Heart right ventricle (tissue), 16 donors: ENCODE results near the gene CD302. TPM values are rescaled to one million over a fixed set of nuclear protein-coding genes. Genes with fewer than 3 reads are reported as not detected.

Experiments
- ATAC-seq, 8 donors: fragments of 200-7000 bp; cut with Tn5 transposase; one replicate each; pipeline ENCODE4 v1.9.1; 2020; ENCODE audit warnings: mild to moderate bottlenecking in 8 of 8, moderate library complexity in 8 of 8, moderate number of reproducible peaks in 1 of 8
- DNase-seq, 2 donors: peaks; one replicate each; pipeline ENCODE4 v3.0.0-alpha.2; 2020
- H3K27ac ChIP-seq, 10 donors: fragments of 200-600 bp; sonication (generic) in 2 of 10; one replicate each; pipeline versions ENCODE4 v1.5.0 to v1.8.0; 2020 to 2022; ENCODE audit warnings: mild to moderate bottlenecking in 3 of 10
- H3K27me3 ChIP-seq, 7 donors: fragments of 200-600 bp; one replicate each; pipeline ENCODE4 v1.8.0; 2021 to 2022; ENCODE audit warnings: mild to moderate bottlenecking in 2 of 7
- H3K36me3 ChIP-seq, 9 donors: fragments of 200-600 bp; sonication (generic) in 1 of 9; one replicate each; pipeline versions ENCODE4 v1.5.0 to v1.8.0; 2020 to 2022; ENCODE audit warnings: mild to moderate bottlenecking in 2 of 9
- H3K4me1 ChIP-seq, 9 donors: fragments of 200-600 bp; sonication (generic) in 1 of 9; one replicate each; pipeline versions ENCODE4 v1.5.0 to v1.8.0; 2020 to 2022; ENCODE audit warnings: mild to moderate bottlenecking in 4 of 9
- H3K4me3 ChIP-seq, 10 donors: fragments of 200-600 bp; sonication (generic) in 2 of 10; one replicate each; pipeline versions ENCODE4 v1.5.0 to v1.8.0; 2020 to 2022; ENCODE audit warnings: mild to moderate bottlenecking in 7 of 10, moderate library complexity in 2 of 10
- H3K9me3 ChIP-seq, 11 donors: fragments of 200-600 bp in 10 of 11; sonication (generic) in 2 of 11; one replicate each; pipeline versions ENCODE4 v1.5.0 to v1.8.0; 2013 to 2022; ENCODE audit warnings: mild to moderate bottlenecking in 2 of 11, control low read depth in 1 of 11, moderate library complexity in 1 of 11
- CTCF ChIP-seq, 9 donors: fragments of 200-600 bp; sonication (generic) in 2 of 9; IDR thresholded peaks; one replicate each; pipeline versions ENCODE4 v1.5.0 to v1.8.0; 2021 to 2022; ENCODE audit warnings: antibody characterized with exemption in 9 of 9, mild to moderate bottlenecking in 5 of 9, moderate library complexity in 1 of 9
- WGBS, 2 donors: extraction: QIAGEN DNeasy Blood & Tissue Kit; methylation state at CpG; one replicate each; pipeline ENCODE4 v1.1.7; 2013; ENCODE audit warnings: inconsistent platforms in 1 of 2; 5-methylcytosine and 5-hydroxymethylcytosine counted together
- intact Hi-C, 10 donors: fragments of 100-400 bp; cut with DNase I; formaldehyde crosslinking; loops; one replicate each; pipeline versions ENCODE4 v1.11.1 to v1.14.2; 2022
- polyA plus RNA-seq, 2 donors: library from polyadenylated mRNA; stranded (reverse); fragments of 200-250 nt; gene quantifications; one replicate each; pipeline ENCODE4 v1.2.3, GENCODE V29; 2013
- total RNA-seq, 10 donors: library from RNA; stranded (reverse); fragmentation: NEBNext Ultra II Directional in 3 of 10; extraction: Animal tissue kit (Norgen Biotek cat#: 25700) in 3 of 10; gene quantifications; one replicate each; pipeline versions ENCODE4 v1.2.1 to v1.2.4, GENCODE V29; 2021 to 2023
- donor health status: Arrhythmogenic right ventricular cardiomyopathy.
- donor health status: ischemic (EF 13 %, LVEDD 7.1; RV severe dilation, severe dysfunction).
- donor health status: healthy with polysubstance abuse.
- donor health status: DM: no; HTN: yes; CAD: no.
- donor health status: DM: no; HTN: no; CAD: no.
- donor health status: ischemic (EF 25% LVEDD 6.9; RV normal size, moderate dysfunction).
- donor health status: ischemic (EF 25% LVEDD 5.7; RV mildly dilated, moderate dysfunction).
- donor health status: healthy.
- donor health status: DM: yes; HTN: yes; CAD: no.
- donor health status: Ischemic cardiomyopathy.
- donor health status: ischemic (EF 35%, LVEDD 5.7; RV mildly dilated, moderate dysfunction).
- donor health status: nonischemic (EF 11% LVEDD 7.7; RV severe dilation, severe dysfunction).
- donor health status: DM: yes; HTN: yes; CAD: no.
- donor health status: PGD.
- donor health status: ischemic (EF 29% LVEDD 5.4; RV normal size, mild dysfunction).
- donor health status: nonischemic (EF 23%, LVEDD 6.1; RV moderate dilation, normal function).

Gene CD302
- total and polyA plus RNA-seq, 12 donors, result 5.8 to 25.2 (median 12.8) TPM

GRCh38 chr2:159773886-159774285 lies 24.1 kb downstream of the CD302 start:
- Histone ChIP-seq H3K9me3 (no peaks in the 10 kb centered on the region), H3K4me3 (no peak overlapping the region), H3K4me1 (peaks cover 0 to 20% (median 6%) of the 10 kb centered on the region in 9 donors), H3K27me3 (no peaks in the 10 kb centered on the region), H3K27ac (peak overlapping the region in 2 of 10 donors; percentile 8 to 34), H3K36me3 (peaks cover 0 to 92% (median 0%) of the 10 kb centered on the region in 9 donors)
- intact Hi-C loops, result no loop called here
- peak in 1 of 8 donors; percentile 27 for ATAC-seq
- no peak for TF ChIP-seq CTCF (IDR thresholded peaks at IDR 0.05)
- WGBS, 2 donors, result 30 to 57% methylated on average over 3 of the region's 3 CpGs
- no peak for DNase-seq

- Histone ChIP-seq H3K27me3 (no peaks in the 10 kb centered on the region), H3K36me3 (peaks cover 0 to 92% (median 0%) of the 10 kb centered on the region in 9 donors), H3K27ac (peak overlapping the region in 2 of 10 donors; percentile 8 to 34), H3K4me1 (peaks cover 0 to 20% (median 6%) of the 10 kb centered on the region in 9 donors), H3K4me3 (no peak overlapping the region), H3K9me3 (no peaks in the 10 kb centered on the region)
- DNase-seq (no peak), ATAC-seq (peak in 1 of 8 donors; percentile 20)
- intact Hi-C loops, result no loop called here
- TF ChIP-seq CTCF (IDR thresholded peaks at IDR 0.05), result no peak
- WGBS, 2 donors, result 48 to 59% methylated on average over 3 of the region's 3 CpGs
These were observed 24.6 kb downstream of the CD302 start for GRCh38 chr2:159773426-159773825.

- peaks cover 0 to 100% (median 12%) of the 10 kb centered on the region in 9 donors for H3K36me3 ChIP-seq
- peaks cover 0 to 11% (median 5%) of the 10 kb centered on the region in 9 donors for H3K4me1 ChIP-seq
- no peaks in the 10 kb centered on the region for H3K9me3 ChIP-seq
- no peak overlapping the region for H3K4me3 ChIP-seq
- no peak overlapping the region for H3K27ac ChIP-seq
- TF ChIP-seq CTCF (IDR thresholded peaks at IDR 0.05), result no peak
- ATAC-seq (no peak), DNase-seq (no peak)
- no peaks in the 10 kb centered on the region for H3K27me3 ChIP-seq
- 100% methylated on average over 3 of the region's 3 CpGs for WGBS, 2 donors
- intact Hi-C loops, result no loop called here
These were observed 28.9 kb downstream of the CD302 start for GRCh38 chr2:159769147-159769546.

- Histone ChIP-seq H3K27ac (peak overlapping the region in 2 of 10 donors; percentile 15 to 32), H3K9me3 (no peaks in the 10 kb centered on the region), H3K36me3 (peaks cover 0 to 100% (median 32%) of the 10 kb centered on the region in 9 donors), H3K27me3 (no peaks in the 10 kb centered on the region), H3K4me3 (no peak overlapping the region), H3K4me1 (peaks cover 0 to 37% (median 17%) of the 10 kb centered on the region in 9 donors)
- 12 to 14% methylated on average over 1 of the region's 1 CpG for WGBS, 2 donors
- intact Hi-C loops, result no loop called here
- no peak for DNase-seq
- no peak for TF ChIP-seq CTCF (IDR thresholded peaks at IDR 0.05)
- ATAC-seq, result no peak
These were observed 35.9 kb downstream of the CD302 start for GRCh38 chr2:159762075-159762474.
